ENCODE results near the gene STK40. TPM values are rescaled to one million over a fixed set of nuclear protein-coding genes. Genes with fewer than 3 reads are reported as not detected.

Gene STK40
- total and polyA plus RNA-seq, 9 of the 15 experiments (the other 6 are each of a cell fraction or from before 2014, with no cell fraction given), result 0.69 to 94.3 (median 39.1) TPM

GRCh38 chr1:36323636-36324352 lies 61.9 kb downstream of the STK40 start, which contains the start of gene EVA1B (continued):
- TF ChIP-seq, protein P1, sequence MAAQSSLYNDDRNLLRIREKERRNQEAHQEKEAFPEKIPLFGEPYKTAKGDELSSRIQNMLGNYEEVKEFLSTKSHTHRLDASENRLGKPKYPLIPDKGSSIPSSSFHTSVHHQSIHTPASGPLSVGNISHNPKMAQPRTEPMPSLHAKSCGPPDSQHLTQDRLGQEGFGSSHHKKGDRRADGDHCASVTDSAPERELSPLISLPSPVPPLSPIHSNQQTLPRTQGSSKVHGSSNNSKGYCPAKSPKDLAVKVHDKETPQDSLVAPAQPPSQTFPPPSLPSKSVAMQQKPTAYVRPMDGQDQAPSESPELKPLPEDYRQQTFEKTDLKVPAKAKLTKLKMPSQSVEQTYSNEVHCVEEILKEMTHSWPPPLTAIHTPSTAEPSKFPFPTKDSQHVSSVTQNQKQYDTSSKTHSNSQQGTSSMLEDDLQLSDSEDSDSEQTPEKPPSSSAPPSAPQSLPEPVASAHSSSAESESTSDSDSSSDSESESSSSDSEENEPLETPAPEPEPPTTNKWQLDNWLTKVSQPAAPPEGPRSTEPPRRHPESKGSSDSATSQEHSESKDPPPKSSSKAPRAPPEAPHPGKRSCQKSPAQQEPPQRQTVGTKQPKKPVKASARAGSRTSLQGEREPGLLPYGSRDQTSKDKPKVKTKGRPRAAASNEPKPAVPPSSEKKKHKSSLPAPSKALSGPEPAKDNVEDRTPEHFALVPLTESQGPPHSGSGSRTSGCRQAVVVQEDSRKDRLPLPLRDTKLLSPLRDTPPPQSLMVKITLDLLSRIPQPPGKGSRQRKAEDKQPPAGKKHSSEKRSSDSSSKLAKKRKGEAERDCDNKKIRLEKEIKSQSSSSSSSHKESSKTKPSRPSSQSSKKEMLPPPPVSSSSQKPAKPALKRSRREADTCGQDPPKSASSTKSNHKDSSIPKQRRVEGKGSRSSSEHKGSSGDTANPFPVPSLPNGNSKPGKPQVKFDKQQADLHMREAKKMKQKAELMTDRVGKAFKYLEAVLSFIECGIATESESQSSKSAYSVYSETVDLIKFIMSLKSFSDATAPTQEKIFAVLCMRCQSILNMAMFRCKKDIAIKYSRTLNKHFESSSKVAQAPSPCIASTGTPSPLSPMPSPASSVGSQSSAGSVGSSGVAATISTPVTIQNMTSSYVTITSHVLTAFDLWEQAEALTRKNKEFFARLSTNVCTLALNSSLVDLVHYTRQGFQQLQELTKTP (IDR thresholded peaks at IDR 0.05; ENCODE audit: low read depth in 1 of 2, partially characterized antibody in 2 of 2), result peak in 1 of 2 experiments; percentile 71
- TF ChIP-seq NCOA1 (IDR thresholded peaks at IDR 0.05; ENCODE audit: low read depth) (0 out of 2 replicates have a peak, but pooled peaks have one; percentile 31), ZNF3 (CRISPR knock-in tag; IDR thresholded peaks at IDR 0.05) (peak; percentile 96), HMGN3 (IDR thresholded peaks at IDR 0.05; ENCODE audit: borderline replicate concordance, extremely low read depth, insufficient read length, low read depth, low read length) (peak; percentile 50), MED1 (CRISPR knock-in tag; IDR thresholded peaks at IDR 0.05; ENCODE audit: borderline replicate concordance) (no peak), FOS (IDR thresholded peaks at IDR 0.05; ENCODE audit: extremely low read depth, insufficient read length) (no peak), NFRKB (IDR thresholded peaks at IDR 0.05; ENCODE audit: low read depth) (0 out of 2 replicates have a peak, but pooled peaks have one; percentile 21), ZNF408 (CRISPR knock-in tag; IDR thresholded peaks at IDR 0.05; ENCODE audit: low read depth) (no peak), RERE (CRISPR knock-in tag; IDR thresholded peaks at IDR 0.05; ENCODE audit: borderline replicate concordance) (no peak), TEAD1 (CRISPR knock-in tag; IDR thresholded peaks at IDR 0.05) (0 out of 4 replicates have a peak, but pooled peaks of 1 of the 2 experiments have one; percentile 55), ADNP (tag; IDR thresholded peaks at IDR 0.05) (peak; percentile 93), TAF7 (tag; IDR thresholded peaks at IDR 0.05) (0 out of 2 replicates have a peak, but pooled peaks have one; percentile 17)
- TF ChIP-seq, protein P2, sequence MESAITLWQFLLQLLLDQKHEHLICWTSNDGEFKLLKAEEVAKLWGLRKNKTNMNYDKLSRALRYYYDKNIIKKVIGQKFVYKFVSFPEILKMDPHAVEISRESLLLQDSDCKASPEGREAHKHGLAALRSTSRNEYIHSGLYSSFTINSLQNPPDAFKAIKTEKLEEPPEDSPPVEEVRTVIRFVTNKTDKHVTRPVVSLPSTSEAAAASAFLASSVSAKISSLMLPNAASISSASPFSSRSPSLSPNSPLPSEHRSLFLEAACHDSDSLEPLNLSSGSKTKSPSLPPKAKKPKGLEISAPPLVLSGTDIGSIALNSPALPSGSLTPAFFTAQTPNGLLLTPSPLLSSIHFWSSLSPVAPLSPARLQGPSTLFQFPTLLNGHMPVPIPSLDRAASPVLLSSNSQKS (CRISPR knock-in tag; IDR thresholded peaks at IDR 0.05), result no peak
